GM12874 (cell line): ENCODE measurements around the gene SAMD11.

Source experiments
- CTCF ChIP-seq: IDR thresholded peaks from 2 replicates; pipeline ENCODE4 v1.5.1; 2011; ENCODE audit warnings: low read depth, mild to moderate bottlenecking, control low read depth, low read length, moderate library complexity; ENCODE audit not compliant: insufficient read depth

The SAMD11 gene

DNA sequence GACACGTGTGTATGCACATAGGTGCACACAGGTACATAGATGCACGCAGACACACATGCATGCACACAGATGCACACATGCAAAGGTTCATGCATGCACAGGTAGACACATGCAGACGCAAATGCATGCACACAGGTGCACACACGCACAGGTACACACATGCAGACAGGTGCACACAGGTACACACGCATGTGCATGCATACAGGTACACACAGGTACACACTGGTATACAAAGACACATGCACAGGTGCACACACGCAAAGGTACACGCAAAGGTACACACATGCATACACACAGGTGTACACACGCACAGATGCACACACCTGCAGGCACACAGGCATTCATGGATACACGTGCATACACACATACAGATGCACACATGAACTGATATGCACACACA lies 26.5 kb downstream of the SAMD11 start:
- no peak for TF ChIP-seq CTCF

DNA sequence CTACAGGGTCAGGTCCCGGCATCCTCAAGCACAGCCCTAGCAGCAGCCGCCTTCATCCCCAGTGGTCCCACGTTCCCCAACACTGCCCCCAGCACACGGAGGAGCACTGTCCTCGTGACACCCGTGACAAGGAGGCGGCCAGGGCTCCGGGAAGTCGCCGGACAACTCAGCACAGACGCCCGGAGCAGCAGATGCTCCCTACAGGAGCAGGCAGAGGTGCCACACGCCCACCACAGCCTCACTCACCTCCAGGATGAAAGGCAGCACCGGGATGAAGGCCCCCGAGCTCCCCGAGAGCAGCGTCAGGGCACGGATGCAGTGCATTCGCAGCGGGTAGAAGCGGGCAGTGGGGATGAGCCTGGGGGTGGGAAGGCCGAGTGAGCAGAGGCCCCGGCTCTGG lies 27.2 kb downstream of the SAMD11 start:
- TF ChIP-seq CTCF, result no peak

GRCh38 chr1:951364-951763 lies 27.6 kb downstream of the SAMD11 start:
- peak; percentile 11; the same call in 1 of the 2 replicates for TF ChIP-seq CTCF

- TF ChIP-seq CTCF, result no peak
Observed at GRCh38 chr1:952201-952600, 28.5 kb downstream of the SAMD11 start.

DNA sequence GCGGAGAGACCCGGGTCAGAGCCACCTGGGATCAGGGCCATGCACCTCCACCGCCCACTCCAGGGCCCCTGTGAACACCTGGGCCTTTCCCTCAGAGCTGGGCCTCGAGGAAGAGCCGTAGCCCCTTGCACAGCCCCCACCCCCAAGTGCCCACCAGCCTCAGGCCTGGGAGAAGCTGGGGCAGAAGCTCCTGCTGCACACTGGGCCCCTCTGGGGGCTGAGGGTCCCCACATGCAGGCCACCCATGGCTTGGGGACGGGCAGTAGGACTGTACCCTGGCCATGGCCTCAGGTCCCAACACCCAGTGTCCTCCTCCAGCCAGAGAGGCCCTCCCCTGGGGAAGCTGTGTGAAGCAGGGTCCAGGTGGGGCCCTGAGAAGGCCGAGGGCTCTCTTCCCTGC lies 28.9 kb downstream of the SAMD11 start:
- no peak for TF ChIP-seq CTCF

DNA sequence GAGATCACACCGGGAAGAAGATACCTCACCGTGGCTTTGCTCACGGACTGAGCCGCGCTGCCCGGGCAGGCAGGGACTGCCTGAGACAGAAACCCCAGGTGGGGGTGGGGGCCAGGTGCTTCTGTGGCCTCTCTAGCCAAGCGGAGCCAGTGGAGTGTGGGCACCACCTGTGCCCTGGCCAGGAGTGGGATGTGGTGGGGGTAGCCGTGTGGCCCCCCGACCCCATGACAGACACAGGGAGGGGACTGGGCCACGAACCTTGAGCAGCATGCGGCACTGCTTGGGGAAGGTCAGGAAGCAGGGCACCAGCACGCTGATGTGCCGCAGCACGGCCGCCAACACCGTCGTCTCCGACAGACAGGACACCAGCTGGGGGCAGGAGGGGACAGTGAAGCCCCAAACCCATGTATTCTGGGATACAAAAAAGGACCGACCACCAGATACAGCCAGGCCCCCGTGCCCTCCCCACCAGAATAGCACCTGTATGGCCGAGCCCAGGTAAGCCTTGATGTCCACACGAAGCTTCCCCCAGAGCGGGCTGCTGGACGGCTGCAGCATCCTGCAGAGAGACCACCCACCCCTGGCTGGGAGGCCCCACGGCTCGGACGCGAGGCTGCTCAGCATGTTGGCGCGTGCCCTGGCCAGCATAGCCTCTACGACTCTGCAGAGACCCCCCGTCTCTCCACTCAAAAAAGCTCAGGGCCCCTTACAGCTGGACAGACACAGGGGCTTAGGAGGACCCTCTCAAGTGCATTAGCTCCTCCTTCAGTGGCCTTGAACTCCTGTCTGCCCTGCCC lies 30.0 kb downstream of the SAMD11 start:
- TF ChIP-seq CTCF, result no peak

DNA sequence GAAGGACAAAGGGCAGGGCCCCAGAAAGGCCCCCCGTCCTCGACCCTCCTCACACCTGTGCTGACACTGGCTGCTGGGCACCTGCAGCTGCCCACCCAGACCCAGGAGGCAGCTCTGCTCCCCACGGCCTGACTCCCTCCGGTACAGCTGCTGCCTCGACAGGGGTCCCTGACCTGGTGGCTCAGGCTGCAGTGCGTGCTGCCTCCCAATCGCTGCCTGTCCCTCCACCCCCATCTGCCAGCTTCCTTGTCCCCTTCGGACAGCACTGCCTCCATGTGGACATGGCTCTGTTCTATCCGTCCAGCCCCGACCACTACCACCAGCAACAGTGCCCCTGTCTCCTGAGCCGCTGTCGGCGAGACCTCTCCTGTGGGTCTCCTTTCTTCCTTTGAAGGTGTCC lies 31.2 kb downstream of the SAMD11 start:
- no peak for TF ChIP-seq CTCF
